ENCODE results near the gene AIFM3. TPM values are rescaled to one million over a fixed set of nuclear protein-coding genes. Genes with fewer than 3 reads are reported as not detected.
A peak's percentile ranks its signal among the peaks of the same experiment; 100 is the strongest.

Gene AIFM3
- total and polyA plus RNA-seq, 2 donors (not counting 3 experiments of a cell fraction or from before 2014, with no cell fraction given), result 0.15 TPM; not detected in 1

GRCh38 chr22:21013657-21014201, 46.7 kb downstream of the AIFM3 start:
- Histone ChIP-seq H4K20me1 (replicated peaks; ENCODE audit: control insufficient read depth, extremely low read depth, insufficient read depth, low read length) (no peaks in the 10 kb centered on the region), H3K9me1 (replicated peaks; ENCODE audit: control insufficient read depth, extremely low read depth, insufficient read depth, low read length) (no peaks in the 10 kb centered on the region), H3K9me3 (replicated peaks; ENCODE audit: control insufficient read depth, insufficient read depth, low read length) (no peaks in the 10 kb centered on the region), H3K9ac (replicated peaks; ENCODE audit: extremely low read depth, insufficient read depth, low read length) (peak overlapping the region; percentile 69), H3K27me3 (ENCODE audit: control insufficient read depth in 2 of 2, insufficient read depth in 2 of 2, low read length in 2 of 2) (no peaks in the 10 kb centered on the region), H3K4me2 (ENCODE audit: insufficient read depth, low read length) (peak overlapping the region; percentile 73), H3K36me3 (ENCODE audit: control insufficient read depth in 2 of 2, extremely low read depth in 1 of 2, insufficient read depth in 2 of 2, low read length in 2 of 2) (no peaks in the 10 kb centered on the region), H2AFZ (ENCODE audit: low read depth, low read length) (peak overlapping the region; percentile 85), H3K27ac (ENCODE audit: insufficient read depth, low read depth, low read length) (peak overlapping the region; percentile 66), H3K4me3 (replicated peaks in 1 of 3; ENCODE audit: insufficient read depth in 1 of 3, low read depth in 1 of 3, low read length in 3 of 3) (peak overlapping the region; percentile 12 to 47 (median 43)), H3K79me2 (ENCODE audit: control insufficient read depth, insufficient read depth, low read length) (no peaks in the 10 kb centered on the region), H3K4me1 (ENCODE audit: control insufficient read depth, extremely low read depth, insufficient read depth, low read length) (peaks cover 13% of the 10 kb centered on the region)
- dilution Hi-C loops (cut with MboI; ENCODE audit: extremely low pct_ligation_motif_present, low sequenced_read_pairs), result no loop called here
- POLR2A ChIA-PET, result no interaction called here
- intact Hi-C loops (cut with micrococcal nuclease), result loop anchor here (1.0 to 2.0 kb wide), 3 partner anchors 11 to 31 kb away; partner anchors contain the start of genes LRRC74B, LZTR1 and THAP7
- BruUV-seq (replicated peaks), result no TSS peak
- DNase-seq (ENCODE audit: low read depth, low spot score), result no peak
- CTCF ChIA-PET, result interaction anchor here (1.4 to 1.8 kb wide), 2 partner anchors 11 to 128 kb away, joined by 5 to 6 read pairs; partner anchors contain the start of gene THAP7
- TF ChIP-seq MAX (IDR thresholded peaks at IDR 0.05; ENCODE audit: insufficient read depth, insufficient read length) (no peak), FOS (IDR thresholded peaks at IDR 0.05; ENCODE audit: borderline replicate concordance, insufficient read depth, low read length) (no peak), POLR2A (IDR thresholded peaks at IDR 0.05; ENCODE audit: low read depth, low read length) (no peak), GATA2 (IDR thresholded peaks at IDR 0.05; ENCODE audit: insufficient read depth, insufficient read length, low read depth, low read length) (no peak), CTCF (IDR thresholded peaks at IDR 0.05; ENCODE audit: extremely low read depth in 1 of 2, insufficient read depth in 1 of 2, low read depth in 1 of 2, low read length in 2 of 2) (no peak), JUN (IDR thresholded peaks at IDR 0.05; ENCODE audit: borderline replicate concordance, insufficient read depth, insufficient read length, low read depth) (no peak), MYC (IDR thresholded peaks at IDR 0.05; ENCODE audit: low read depth, low read length) (no peak), EZH2 (IDR thresholded peaks at IDR 0.05; ENCODE audit: borderline replicate concordance, low read depth, low read length, severe bottlenecking) (no peak), POLR2AphosphoS5 (IDR thresholded peaks at IDR 0.05; ENCODE audit: insufficient read depth, low read depth, low read length) (no peak)
- FAIRE-seq, result no peak

All from endothelial cell of umbilical vein (primary cell).